ENCODE measurements around the gene MBOAT1.
A peak's percentile ranks its signal among the peaks of the same experiment; 100 is the strongest.

The MBOAT1 gene

DNA sequence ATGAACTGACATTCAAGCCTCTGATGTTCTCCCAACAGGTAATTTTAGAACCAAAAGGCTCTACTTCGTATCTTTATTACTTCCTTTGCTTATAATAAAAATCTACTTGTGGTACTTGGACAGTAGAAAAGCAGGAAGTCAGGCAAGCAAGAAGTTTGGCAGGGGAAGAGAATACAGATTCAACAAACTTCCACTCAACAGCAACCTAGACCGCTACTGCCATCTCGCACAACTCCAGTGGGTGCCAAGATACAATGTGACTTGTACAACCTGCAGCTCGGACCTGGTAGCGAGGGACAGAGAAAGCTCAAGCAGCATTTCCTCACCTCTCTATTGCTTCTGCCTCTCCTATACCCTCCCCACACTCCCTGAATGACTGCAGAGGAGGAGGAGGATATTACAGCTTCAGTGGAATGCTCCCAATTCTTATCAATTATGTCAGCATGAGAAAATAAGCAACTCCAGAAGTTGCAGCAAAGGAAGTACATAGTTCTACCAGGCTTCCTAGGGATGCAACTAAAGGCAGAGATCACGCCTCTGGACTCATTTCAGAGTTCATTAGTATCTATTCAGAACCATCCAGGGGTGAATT lies 76.5 kb downstream of the MBOAT1 start:
- Mint-ChIP-seq H3K36me3 (peaks cover 21% of the 10 kb centered on the region), H3K4me3 (no peak overlapping the region), H3K9me3 (no peaks in the 10 kb centered on the region), H3K27ac (no peak overlapping the region), H3K4me1 (no peaks in the 10 kb centered on the region), H3K27me3 (no peaks in the 10 kb centered on the region)
- no peak for DNase-seq
- CTCF ChIA-PET: interaction anchor here (1.3 kb wide), 1 partner anchor 9 kb away, joined by 5 read pairs; no protein-coding TSS in a partner anchor

DNA sequence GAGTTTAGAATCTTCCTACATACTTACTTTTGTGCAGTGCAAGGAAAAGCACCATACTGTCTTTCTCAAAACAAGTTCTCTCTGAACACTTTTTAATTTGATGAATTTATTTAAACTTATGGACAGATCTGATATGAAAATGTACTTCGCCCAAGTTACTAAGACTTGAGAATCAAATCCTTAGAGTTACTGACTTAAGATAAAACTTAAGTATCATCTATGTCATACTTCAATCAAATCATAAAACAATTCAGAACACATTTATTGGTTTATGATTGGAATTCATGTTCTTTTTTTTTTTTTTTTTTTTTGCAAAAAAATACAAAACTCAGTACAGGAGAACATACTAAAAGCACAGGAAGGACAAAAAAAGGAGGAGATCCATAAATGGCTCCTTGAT lies 77.7 kb downstream of the MBOAT1 start:
- no peaks in the 10 kb centered on the region for H3K27me3 Mint-ChIP-seq
- no peak for DNase-seq
- CTCF ChIA-PET: interaction anchor here (1.3 kb wide), 1 partner anchor 8 kb away, joined by 5 read pairs; no protein-coding TSS in a partner anchor
- H3K4me3 Mint-ChIP-seq: no peak overlapping the region
- H3K4me1 Mint-ChIP-seq: no peaks in the 10 kb centered on the region
- H3K36me3 Mint-ChIP-seq: peaks cover 16% of the 10 kb centered on the region
- H3K9me3 Mint-ChIP-seq: no peaks in the 10 kb centered on the region
- H3K27ac Mint-ChIP-seq: no peak overlapping the region

DNA sequence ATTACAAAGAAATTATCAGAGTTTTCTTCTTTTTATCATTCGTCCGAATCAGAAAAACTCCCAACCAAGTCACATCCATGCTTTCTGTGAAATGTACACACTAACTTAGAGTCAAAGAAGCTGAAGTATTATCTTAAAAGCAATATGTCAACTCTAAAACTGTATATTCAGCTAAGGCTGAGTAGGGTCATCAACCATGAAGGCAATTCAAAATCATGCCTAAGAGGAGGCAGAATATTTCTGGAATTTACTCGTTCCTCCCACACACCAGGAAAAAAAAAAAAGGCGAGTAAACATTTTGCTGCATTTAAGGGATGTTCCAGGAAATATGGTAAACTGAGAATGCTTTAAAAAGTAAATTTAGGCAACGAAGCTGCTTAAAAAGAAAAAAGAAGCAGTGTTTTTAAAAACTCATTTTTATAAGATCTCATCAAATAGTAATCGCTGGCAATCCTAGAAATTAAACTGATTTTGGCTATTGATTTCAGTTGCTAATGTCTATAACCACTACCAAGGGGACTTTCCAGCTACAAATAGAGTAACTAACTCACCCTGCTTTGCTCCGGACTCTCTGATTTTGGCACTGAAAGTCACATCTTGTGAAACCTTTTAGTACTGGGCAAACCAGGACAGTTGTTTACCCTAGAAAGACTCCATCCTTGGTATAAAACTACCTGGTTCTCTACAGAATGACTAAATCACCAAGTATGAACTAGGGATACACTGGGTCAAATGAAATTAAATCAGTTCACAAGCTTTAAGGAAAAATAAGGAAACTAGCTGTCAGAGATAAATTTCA lies 82.8 kb downstream of the MBOAT1 start:
- Mint-ChIP-seq H3K9me3 (no peaks in the 10 kb centered on the region), H3K4me1 (peaks cover 5% of the 10 kb centered on the region), H3K27ac (no peak overlapping the region), H3K36me3 (peaks cover 11% of the 10 kb centered on the region), H3K4me3 (no peak overlapping the region), H3K27me3 (no peaks in the 10 kb centered on the region)
- DNase-seq: no peak
- CTCF ChIA-PET: interaction anchor here (1.6 kb wide), 1 partner anchor 11 kb away, joined by 4 read pairs; no protein-coding TSS in a partner anchor

DNA sequence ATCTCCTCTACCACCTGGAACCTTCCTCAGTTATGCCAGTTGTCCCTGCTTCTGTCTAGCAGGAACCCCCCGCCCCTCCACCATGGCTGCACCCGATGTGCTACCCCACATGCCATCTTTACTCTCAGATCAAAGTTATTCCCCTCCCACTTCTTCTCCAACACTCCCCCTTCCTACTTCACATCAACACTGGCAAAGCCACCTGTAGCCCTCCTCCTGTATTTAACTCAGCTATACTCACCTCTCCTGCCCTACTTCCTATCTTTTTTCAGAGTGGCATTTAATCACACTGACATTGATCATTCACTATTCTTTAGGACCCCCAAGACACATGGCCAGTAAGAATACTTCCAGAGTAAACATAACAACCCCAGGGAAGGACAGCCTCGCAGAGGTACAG lies 84.3 kb downstream of the MBOAT1 start:
- Mint-ChIP-seq H3K9me3 (no peaks in the 10 kb centered on the region), H3K27ac (no peak overlapping the region), H3K4me3 (no peak overlapping the region), H3K27me3 (no peaks in the 10 kb centered on the region), H3K36me3 (peaks cover 12% of the 10 kb centered on the region), H3K4me1 (peaks cover 5% of the 10 kb centered on the region)
- no peak for DNase-seq
- CTCF ChIA-PET: interaction anchor here (1.2 to 3.3 kb wide), 2 partner anchors 9 to 143 kb away, joined by 3 to 9 read pairs; no protein-coding TSS in a partner anchor

DNA sequence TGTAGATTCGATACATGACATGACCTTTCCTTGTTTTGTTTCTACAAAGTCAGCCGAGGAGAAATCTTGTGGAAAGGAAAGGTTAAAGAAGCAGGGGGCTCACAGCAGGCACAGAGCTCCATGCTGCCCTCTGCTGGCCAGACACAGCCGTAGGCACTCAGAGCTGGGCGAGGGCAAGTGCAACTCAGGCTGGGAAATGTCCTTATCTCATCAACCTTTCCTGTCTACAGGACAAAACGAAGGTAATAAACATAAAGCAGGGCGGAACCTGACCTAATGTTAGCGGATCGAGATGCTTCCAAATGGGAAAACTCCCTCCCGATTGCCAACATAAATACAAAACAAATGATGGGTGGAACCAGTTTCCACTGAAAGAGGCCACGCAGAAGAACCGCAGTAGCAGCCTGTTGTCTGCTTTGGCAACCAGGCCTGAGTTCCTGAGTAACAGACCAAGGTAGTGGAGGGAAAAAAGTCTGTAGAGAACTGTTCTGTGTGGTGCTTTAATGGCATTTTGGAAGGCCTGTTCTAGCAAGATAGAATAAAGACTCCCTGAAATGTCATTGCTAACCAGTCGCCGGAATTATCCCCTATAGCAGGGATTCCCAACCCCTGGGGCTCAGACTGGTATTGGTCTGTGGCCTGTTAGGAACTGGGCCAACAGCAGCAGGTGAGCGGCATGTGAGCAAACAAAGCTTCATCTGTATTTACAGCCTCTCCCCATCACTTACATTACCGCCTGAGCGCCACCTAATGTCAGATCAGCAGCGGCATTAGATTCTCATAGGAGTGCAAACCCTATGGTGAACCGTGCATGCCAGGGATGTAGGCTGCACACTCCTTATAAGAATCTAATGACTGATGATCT lies 85.2 kb downstream of the MBOAT1 start:
- no peak overlapping the region for H3K27ac Mint-ChIP-seq
- CTCF ChIA-PET: interaction anchor here (0.6 to 3.5 kb wide), 31 partner anchors 8 to 386 kb away, joined by 3 to 15 read pairs (median 4); partner anchors contain the start of gene MBOAT1
- H3K27me3 Mint-ChIP-seq: no peaks in the 10 kb centered on the region
- H3K36me3 Mint-ChIP-seq: peaks cover 16% of the 10 kb centered on the region
- DNase-seq: peak; percentile 75
- H3K4me1 Mint-ChIP-seq: peaks cover 5% of the 10 kb centered on the region
- no peaks in the 10 kb centered on the region for H3K9me3 Mint-ChIP-seq
- H3K4me3 Mint-ChIP-seq: no peak overlapping the region

DNA sequence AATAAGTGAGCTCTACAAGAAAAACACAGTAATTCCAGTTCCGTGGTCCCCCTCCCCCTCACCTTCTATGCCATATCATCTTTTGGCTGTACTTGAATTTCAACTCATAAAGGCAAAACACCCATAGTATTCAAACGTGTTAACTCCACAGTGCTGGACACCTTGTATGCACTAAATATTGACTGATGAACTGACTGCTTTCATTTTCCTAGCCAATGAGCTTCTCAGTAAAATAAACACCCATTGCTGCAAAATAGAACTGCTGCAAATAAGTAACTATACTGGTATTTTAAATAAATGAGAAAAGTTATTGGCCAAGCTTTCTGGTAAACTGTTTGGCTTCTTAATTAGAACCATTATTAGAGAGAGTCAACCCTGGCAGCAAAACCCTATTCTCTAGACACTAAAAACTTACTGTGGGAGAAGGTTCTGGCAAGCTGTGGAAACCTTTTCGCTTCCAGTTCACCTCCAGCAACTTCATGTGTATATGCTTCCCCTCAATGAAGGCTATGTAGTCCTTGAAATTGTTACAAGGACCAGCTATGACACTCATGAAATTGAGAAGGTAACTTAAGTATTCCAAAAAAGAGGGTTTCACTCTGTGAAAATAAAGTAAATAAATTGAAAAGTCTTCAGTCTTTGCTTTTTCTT lies 86.0 kb downstream of the MBOAT1 start:
- Mint-ChIP-seq H3K4me3 (no peak overlapping the region), H3K9me3 (no peaks in the 10 kb centered on the region), H3K4me1 (peaks cover 5% of the 10 kb centered on the region), H3K36me3 (peaks cover 16% of the 10 kb centered on the region), H3K27ac (no peak overlapping the region), H3K27me3 (no peaks in the 10 kb centered on the region)
- DNase-seq: no peak
- CTCF ChIA-PET: interaction anchor here (0.6 to 3.5 kb wide), 29 partner anchors 8 to 386 kb away, joined by 3 to 15 read pairs (median 4); partner anchors contain the start of gene MBOAT1

DNA sequence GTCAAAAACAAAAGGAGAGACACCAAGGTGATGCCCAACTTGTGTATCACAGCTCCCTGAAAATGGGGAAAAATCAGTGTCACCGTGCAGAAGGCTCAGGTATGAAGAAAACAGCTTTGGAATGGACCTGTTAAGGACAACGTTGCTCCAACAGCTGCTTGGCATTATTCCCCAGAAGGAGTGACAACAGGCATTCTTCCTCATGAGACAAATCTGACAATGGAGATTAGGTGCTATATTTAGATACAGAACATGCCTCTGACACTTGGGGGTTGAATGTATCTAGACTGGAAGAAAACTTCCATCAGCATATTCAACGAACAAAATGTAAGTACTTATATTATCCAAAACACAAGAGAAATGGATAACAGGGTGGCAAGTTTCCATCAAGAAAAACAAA lies 87.7 kb downstream of the MBOAT1 start:
- H3K27ac Mint-ChIP-seq: no peak overlapping the region

DNA sequence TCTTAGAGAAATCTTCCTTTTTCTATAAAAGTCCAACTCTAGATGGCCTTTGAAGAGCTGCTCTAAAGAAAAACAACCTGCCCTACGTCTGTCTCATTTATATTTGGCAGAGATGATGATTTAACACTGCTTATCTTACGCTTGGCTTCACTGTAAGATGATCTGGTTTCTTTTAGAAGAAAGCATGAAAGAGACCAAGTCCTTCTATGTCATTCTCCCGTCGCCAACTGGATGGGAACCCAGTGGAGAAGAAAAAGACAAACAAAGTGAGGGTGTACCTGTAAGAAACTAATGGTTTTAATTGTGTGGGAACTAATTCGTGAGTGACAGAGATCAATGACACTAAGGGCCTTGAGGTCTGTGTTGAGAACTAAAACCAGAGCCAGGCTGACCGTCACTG lies 92.8 kb downstream of the MBOAT1 start:
- CTCF ChIA-PET: interaction anchor here (1.3 kb wide), 1 partner anchor 8 kb away, joined by 3 read pairs; no protein-coding TSS in a partner anchor
- H3K27ac Mint-ChIP-seq: no peak overlapping the region
- no peak overlapping the region for H3K4me3 Mint-ChIP-seq
- no peaks in the 10 kb centered on the region for H3K4me1 Mint-ChIP-seq
- peaks cover 23% of the 10 kb centered on the region for H3K36me3 Mint-ChIP-seq
- H3K9me3 Mint-ChIP-seq: no peaks in the 10 kb centered on the region
- no peak for DNase-seq
- H3K27me3 Mint-ChIP-seq: no peaks in the 10 kb centered on the region

More for the DNA sequence above, 87.7 kb downstream of the MBOAT1 start:
- peaks cover 5% of the 10 kb centered on the region for H3K4me1 Mint-ChIP-seq
- CTCF ChIA-PET: interaction anchor here (0.7 to 3.5 kb wide), 4 partner anchors 31 to 147 kb away, joined by 3 to 15 read pairs (median 6); no protein-coding TSS in a partner anchor
- H3K9me3 Mint-ChIP-seq: no peaks in the 10 kb centered on the region
- H3K4me3 Mint-ChIP-seq: no peak overlapping the region
- peaks cover 13% of the 10 kb centered on the region for H3K36me3 Mint-ChIP-seq
- H3K27me3 Mint-ChIP-seq: no peaks in the 10 kb centered on the region
- DNase-seq: no peak

DNA sequence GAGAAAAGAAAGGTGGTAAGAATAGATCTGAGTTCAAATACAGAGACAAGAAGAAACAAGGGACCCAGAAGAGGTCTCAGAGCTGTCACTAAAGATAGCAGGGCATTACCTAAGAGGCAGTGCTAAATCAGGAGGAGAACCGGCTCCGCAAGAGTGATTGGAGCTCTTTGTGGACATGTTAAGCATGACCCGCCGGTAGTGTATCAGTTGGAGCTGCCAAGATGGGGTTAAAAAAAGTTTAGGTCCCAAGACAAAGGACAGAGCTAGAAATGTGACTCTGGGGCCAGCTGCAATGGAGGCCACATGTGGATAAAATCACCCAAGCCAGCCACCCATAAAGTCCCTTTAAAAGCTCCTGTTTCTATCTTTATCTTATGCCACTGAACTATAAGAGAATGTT lies 93.4 kb downstream of the MBOAT1 start:
- no peaks in the 10 kb centered on the region for H3K9me3 Mint-ChIP-seq
- peaks cover 23% of the 10 kb centered on the region for H3K36me3 Mint-ChIP-seq
- CTCF ChIA-PET: interaction anchor here (1.3 kb wide), 1 partner anchor 9 kb away, joined by 3 read pairs; no protein-coding TSS in a partner anchor

DNA sequence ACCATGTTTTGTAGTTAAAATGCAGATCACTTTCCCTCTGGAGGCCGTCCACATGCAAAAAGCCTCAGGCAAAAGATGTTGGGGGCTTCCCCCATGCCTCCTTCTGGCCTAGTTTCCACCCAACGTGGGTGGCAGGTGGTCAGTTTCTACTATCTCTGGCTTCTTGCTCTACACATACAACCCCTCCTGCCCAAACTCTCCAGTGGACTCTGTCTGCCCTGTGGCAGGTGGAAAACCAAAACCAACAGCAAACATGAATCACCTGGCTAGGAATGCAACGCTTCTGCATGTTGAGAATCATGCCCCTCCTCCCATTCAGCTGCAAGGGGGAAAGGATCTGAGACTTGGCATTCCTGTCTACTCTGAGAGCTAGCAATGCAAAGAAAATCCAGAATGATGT lies 94.8 kb downstream of the MBOAT1 start:
- CTCF ChIA-PET: interaction anchor here (1.0 kb wide), 1 partner anchor 9 kb away, joined by 4 read pairs; no protein-coding TSS in a partner anchor
- Mint-ChIP-seq H3K36me3 (peaks cover 22% of the 10 kb centered on the region), H3K4me1 (no peaks in the 10 kb centered on the region), H3K4me3 (no peak overlapping the region), H3K27ac (no peak overlapping the region), H3K27me3 (no peaks in the 10 kb centered on the region), H3K9me3 (no peaks in the 10 kb centered on the region)
- no peak for DNase-seq

More for the DNA sequence above, 93.4 kb downstream of the MBOAT1 start:
- no peaks in the 10 kb centered on the region for H3K27me3 Mint-ChIP-seq
- no peaks in the 10 kb centered on the region for H3K4me1 Mint-ChIP-seq
- H3K4me3 Mint-ChIP-seq: no peak overlapping the region
- no peak overlapping the region for H3K27ac Mint-ChIP-seq
- no peak for DNase-seq

DNA sequence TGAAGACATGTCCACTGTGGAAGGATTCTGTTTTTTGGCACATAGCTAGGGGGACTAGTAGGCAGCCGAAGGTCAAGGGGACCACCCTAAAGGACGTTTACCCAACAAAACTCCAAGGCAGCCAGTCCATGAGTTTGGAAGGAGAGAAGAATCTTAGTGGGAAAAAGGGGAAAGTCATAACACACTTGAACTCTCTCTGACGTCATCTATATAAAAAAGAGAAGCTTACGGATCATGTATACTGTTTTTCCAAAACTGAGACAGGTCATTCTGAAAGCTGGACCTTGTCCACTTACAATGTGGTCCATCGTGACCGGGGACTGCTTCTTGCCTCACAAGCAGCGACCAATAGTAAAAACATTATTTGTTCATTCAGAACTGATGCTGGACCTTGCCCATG lies 95.5 kb downstream of the MBOAT1 start:
- Mint-ChIP-seq H3K9me3 (no peaks in the 10 kb centered on the region), H3K27me3 (no peaks in the 10 kb centered on the region), H3K4me3 (no peak overlapping the region), H3K36me3 (peaks cover 20% of the 10 kb centered on the region), H3K4me1 (no peaks in the 10 kb centered on the region), H3K27ac (no peak overlapping the region)
- CTCF ChIA-PET: interaction anchor here (1.2 kb wide), 1 partner anchor 10 kb away, joined by 6 read pairs; no protein-coding TSS in a partner anchor
- DNase-seq: no peak

DNA sequence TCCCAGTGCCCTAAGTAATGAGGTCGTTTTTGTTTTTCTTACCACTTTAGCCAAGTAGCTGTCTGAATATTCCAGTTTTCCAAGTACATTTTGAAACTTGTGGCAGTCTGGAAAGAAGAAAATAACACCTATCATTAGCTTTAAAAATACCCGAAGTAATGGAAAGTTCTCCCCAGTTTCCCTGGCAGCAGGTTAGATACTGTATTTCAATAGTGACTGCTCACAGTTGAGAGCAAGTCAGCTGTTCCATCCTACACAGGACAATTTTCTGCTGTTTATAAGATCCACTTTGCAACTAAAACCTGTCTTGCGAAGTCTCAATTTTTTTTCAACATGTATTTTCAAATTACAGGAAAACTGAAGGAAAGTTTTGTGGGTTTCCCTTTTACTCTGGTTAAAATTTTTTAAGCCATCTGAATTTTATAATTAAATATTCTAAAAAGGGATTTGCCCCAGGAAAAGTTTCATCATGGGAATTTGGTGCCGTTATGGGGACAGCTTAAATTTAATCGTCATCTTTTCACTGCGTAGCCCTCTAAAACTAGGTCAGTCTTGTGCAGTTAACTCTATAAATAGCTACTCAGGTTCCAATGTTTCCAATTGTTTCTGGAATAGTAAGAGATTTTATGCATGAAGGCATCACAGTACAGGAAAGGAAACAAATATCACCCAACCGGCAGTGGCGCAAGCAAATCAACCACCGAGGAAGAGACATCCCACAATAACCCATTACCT lies 96.9 kb downstream of the MBOAT1 start:
- Mint-ChIP-seq H3K4me1 (no peaks in the 10 kb centered on the region), H3K27me3 (no peaks in the 10 kb centered on the region), H3K36me3 (peaks cover 21% of the 10 kb centered on the region), H3K9me3 (no peaks in the 10 kb centered on the region), H3K27ac (no peak overlapping the region), H3K4me3 (no peak overlapping the region)
- CTCF ChIA-PET: interaction anchor here (1.5 kb wide), 1 partner anchor 11 kb away, joined by 5 read pairs; no protein-coding TSS in a partner anchor
- no peak for DNase-seq

Data from activated naive CD4-positive, alpha-beta T cell treated with anti-CD3 and anti-CD28 coated beads, Interleukin-2, amount 10 ng/mL, durations not matched to agents 7 days and 5 days (primary cell).